ENCODE data around the gene GARNL3. TPM values are rescaled to one million over a fixed set of nuclear protein-coding genes. Genes with fewer than 3 reads are reported as not detected.
A peak's percentile ranks its signal among the peaks of the same experiment; 100 is the strongest.

The GARNL3 gene, protein sequence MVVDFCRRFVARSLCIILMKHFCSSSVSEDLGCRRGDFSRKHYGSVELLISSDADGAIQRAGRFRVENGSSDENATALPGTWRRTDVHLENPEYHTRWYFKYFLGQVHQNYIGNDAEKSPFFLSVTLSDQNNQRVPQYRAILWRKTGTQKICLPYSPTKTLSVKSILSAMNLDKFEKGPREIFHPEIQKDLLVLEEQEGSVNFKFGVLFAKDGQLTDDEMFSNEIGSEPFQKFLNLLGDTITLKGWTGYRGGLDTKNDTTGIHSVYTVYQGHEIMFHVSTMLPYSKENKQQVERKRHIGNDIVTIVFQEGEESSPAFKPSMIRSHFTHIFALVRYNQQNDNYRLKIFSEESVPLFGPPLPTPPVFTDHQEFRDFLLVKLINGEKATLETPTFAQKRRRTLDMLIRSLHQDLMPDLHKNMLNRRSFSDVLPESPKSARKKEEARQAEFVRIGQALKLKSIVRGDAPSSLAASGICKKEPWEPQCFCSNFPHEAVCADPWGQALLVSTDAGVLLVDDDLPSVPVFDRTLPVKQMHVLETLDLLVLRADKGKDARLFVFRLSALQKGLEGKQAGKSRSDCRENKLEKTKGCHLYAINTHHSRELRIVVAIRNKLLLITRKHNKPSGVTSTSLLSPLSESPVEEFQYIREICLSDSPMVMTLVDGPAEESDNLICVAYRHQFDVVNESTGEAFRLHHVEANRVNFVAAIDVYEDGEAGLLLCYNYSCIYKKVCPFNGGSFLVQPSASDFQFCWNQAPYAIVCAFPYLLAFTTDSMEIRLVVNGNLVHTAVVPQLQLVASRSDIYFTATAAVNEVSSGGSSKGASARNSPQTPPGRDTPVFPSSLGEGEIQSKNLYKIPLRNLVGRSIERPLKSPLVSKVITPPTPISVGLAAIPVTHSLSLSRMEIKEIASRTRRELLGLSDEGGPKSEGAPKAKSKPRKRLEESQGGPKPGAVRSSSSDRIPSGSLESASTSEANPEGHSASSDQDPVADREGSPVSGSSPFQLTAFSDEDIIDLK
- total RNA-seq (2022) (2.8 and 3.3 TPM in 2 replicates), Bru-seq, nascent RNA (percentile 41 among the genes with signal in this experiment), BruChase-seq, experiment 1, labeled RNA remaining after a 6-hour chase (percentile 19 among the genes with signal in this experiment), BruChase-seq, experiment 2, labeled RNA remaining after a 2-hour chase (percentile 30 among the genes with signal in this experiment)
- long read RNA-seq, partial matches to known transcripts, result 0 of 2 reads
- long read RNA-seq, other reads (novel, unspliced or antisense), result 2 of 2 reads

DNA sequence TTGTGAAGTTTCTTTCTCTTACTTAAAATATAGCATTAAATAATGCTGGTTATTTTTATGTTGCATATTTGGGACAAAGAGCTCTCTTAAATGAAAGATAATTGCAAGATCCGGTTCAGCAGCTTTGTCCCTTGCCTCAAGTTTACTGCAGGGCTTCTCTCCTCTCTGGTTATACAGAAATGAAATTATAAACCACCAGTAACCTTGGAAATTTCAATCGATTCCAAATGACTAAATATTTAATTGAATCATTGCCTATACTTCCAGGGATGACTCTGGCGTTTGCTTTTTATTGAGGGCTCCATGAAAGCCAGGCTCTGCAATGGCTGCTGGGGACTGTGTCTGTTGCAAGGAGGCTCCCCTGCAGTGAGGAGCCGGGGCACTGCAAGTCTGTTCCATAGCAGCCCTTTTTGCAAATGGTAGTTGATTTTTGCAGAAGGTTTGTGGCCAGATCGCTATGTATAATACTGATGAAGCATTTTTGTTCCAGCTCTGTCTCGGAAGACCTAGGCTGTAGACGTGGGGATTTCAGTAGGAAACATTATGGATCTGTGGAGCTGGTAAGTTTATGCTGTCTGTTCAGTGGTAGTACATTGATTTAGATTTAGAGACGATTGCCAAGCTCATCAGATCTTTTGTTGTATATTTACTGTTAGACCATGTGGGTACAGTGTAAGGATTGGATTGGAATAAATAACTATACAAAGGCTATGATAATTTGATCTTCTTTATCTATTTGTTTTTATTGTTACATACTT, at the start of gene GARNL3:
TSS of gene GARNL3 (plus strand) at position 313 of the 758 bp plus-strand sequence. CDS start at position 417, 104 bp downstream.
- H3K4me1 Mint-ChIP-seq (ENCODE audit: low read depth, unreplicated experiment), result no peaks in the 10 kb centered on the region
- intact Hi-C loops (cut with micrococcal nuclease; ENCODE audit: unreplicated experiment), result no loop called here
- H3K27me3 Mint-ChIP-seq (ENCODE audit: unreplicated experiment), result no peaks in the 10 kb centered on the region
- no TSS peak for BruUV-seq (replicated peaks)
- CTCF ChIA-PET, result interaction anchor here (0.5 kb wide), 1 partner anchor 11 kb away, joined by 3 read pairs; no protein-coding TSS in a partner anchor
- H3K27ac Mint-ChIP-seq (ENCODE audit: unreplicated experiment), result no peak within 1 kb of the TSS
- no peak within 1 kb of the TSS for H3K4me3 Mint-ChIP-seq (ENCODE audit: low read depth, unreplicated experiment)
- TF ChIP-seq CTCF (IDR thresholded peaks at IDR 0.05; ENCODE audit: unreplicated experiment), result no peak
- H3K9me3 Mint-ChIP-seq (ENCODE audit: low read depth, unreplicated experiment), result no peaks in the 10 kb centered on the region
- DNase-seq, result no peak
- no peaks in the 10 kb centered on the region for H3K36me3 Mint-ChIP-seq (ENCODE audit: insufficient read depth, unreplicated experiment)

DNA sequence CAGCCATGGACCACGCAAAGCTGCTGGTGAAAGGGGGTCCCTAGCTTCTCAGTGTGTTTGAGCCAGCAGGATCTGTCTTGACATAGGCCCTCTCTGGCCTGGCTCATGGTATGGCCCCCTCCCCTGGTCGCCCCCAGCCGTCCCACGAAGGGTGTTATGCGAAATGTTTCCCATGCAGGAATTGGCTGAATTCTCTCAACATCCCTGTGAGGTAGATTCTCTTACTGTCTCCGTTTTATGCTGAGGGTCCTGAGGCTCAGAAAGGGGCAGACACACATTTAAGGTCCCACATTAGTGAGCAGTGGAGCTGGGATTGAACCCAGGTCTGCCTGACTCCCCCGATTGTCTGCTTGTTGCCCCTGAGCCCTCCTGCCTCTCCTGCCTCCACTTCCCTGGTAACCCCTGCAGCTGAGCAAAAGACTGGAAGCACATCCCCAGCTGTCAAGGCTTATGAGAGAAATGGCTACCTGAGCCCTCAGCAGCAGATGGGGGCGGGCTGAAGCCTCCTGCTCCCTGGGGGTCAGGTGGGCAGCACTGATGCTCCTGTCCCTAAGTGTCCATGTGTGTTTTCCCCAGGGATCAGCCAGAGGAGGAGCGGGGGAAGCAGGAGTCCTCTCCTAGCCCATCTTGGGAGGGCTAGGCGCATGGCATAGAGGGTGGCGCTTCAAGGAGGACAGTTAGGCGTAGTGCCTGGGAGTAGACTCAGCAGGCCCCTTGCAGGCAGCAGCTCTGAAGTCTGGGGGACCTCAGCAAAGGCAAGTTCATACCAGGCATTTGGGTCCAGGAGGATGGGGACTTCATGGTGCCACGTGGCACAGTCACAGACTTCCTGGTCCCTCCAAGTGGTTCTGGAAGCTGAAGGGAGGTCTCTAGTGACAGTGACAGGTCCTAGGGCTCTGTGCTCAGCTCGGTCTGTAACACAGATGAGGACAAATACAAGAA, 49.0 kb upstream of the GARNL3 start:
- Mint-ChIP-seq H3K4me1 (ENCODE audit: low read depth, unreplicated experiment) (peaks cover 7% of the 10 kb centered on the region), H3K27ac (ENCODE audit: unreplicated experiment) (no peak overlapping the region)

DNA sequence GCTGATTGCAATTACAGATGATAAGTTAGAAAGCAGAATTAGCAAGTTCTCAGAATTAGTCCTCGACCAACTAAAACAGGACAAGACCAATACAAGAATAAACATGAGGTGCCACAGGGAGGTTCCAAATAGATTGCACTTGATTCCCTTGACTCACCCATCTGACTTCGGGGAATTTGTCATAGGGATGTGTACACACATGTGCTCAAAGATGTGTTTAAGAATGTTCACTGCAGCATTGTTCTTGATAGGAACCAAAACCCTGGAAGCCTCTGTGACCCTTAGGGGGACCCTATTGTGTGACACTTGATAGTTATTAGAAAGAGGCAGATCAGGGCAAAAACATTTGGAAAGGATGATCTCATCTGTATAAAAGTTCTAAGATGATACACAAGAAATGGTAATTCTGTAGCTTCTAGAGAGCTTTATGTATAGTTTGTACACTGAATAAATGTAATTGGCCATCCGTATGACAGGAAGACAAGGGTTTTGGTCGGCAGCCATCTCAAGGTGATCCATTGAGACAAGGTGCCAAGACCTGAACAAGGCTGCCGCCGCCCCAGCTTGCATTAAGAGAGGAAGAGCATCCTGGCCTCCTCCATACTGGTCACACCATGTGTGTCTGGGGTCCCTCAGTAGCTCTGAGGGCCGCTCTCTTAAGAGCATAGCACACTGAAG, 48.2 kb upstream of the GARNL3 start:
- H3K4me3 Mint-ChIP-seq (ENCODE audit: low read depth, unreplicated experiment), result no peak overlapping the region
- CTCF ChIA-PET, result no interaction called here
- intact Hi-C loops (cut with micrococcal nuclease; ENCODE audit: unreplicated experiment), result no loop called here
- H3K4me1 Mint-ChIP-seq (ENCODE audit: low read depth, unreplicated experiment), result peaks cover 7% of the 10 kb centered on the region
- H3K36me3 Mint-ChIP-seq (ENCODE audit: insufficient read depth, unreplicated experiment), result no peaks in the 10 kb centered on the region
- H3K27me3 Mint-ChIP-seq (ENCODE audit: unreplicated experiment), result peaks cover 2% of the 10 kb centered on the region
- DNase-seq, result no peak
- TF ChIP-seq CTCF (IDR thresholded peaks at IDR 0.05; ENCODE audit: unreplicated experiment), result no peak
- no peaks in the 10 kb centered on the region for H3K9me3 Mint-ChIP-seq (ENCODE audit: low read depth, unreplicated experiment)
- H3K27ac Mint-ChIP-seq (ENCODE audit: unreplicated experiment), result no peak overlapping the region
- BruUV-seq (replicated peaks), result no TSS peak

More for the DNA sequence above, 49.0 kb upstream of the GARNL3 start:
- DNase-seq, result no peak
- Mint-ChIP-seq H3K4me3 (ENCODE audit: low read depth, unreplicated experiment) (no peak overlapping the region), H3K27me3 (ENCODE audit: unreplicated experiment) (peaks cover 10% of the 10 kb centered on the region), H3K36me3 (ENCODE audit: insufficient read depth, unreplicated experiment) (no peaks in the 10 kb centered on the region), H3K9me3 (ENCODE audit: low read depth, unreplicated experiment) (no peaks in the 10 kb centered on the region)
- no peak for TF ChIP-seq CTCF (IDR thresholded peaks at IDR 0.05; ENCODE audit: unreplicated experiment)
- intact Hi-C loops (cut with micrococcal nuclease; ENCODE audit: unreplicated experiment), result no loop called here
- CTCF ChIA-PET, result interaction anchor here (1.3 to 1.9 kb wide), 4 partner anchors 9 to 173 kb away, joined by 3 to 10 read pairs (median 6); no protein-coding TSS in a partner anchor
- BruUV-seq (replicated peaks), result no TSS peak
